Astrocyte of the cerebellum (primary cell): ENCODE measurements around the gene KLK11.

ENCODE experiments used
- DNase-seq: peaks from one replicate; pipeline ENCODE4 v3.0.0-alpha.2; 2011; ENCODE audit warnings: low read depth
- H3K4me3 ChIP-seq: 2 replicates; pipeline ENCODE4 v1.5.1; 2011; ENCODE audit warnings: mild to moderate bottlenecking, low read depth, low read length, moderate library complexity
- in situ Hi-C: cut with HindIII; loops from 2 replicates; pipeline ENCODE4 v1.10.0; 2017; ENCODE audit warnings: low sequenced_read_pairs
- TF ChIP-seq, protein P1 (sequence below): IDR thresholded peaks from 2 replicates; pipeline ENCODE4 v1.5.1; 2012; ENCODE audit warnings: low read length, low read depth, moderate library complexity, mild to moderate bottlenecking; ENCODE audit errors: missing control alignments

Gene KLK11

DNA sequence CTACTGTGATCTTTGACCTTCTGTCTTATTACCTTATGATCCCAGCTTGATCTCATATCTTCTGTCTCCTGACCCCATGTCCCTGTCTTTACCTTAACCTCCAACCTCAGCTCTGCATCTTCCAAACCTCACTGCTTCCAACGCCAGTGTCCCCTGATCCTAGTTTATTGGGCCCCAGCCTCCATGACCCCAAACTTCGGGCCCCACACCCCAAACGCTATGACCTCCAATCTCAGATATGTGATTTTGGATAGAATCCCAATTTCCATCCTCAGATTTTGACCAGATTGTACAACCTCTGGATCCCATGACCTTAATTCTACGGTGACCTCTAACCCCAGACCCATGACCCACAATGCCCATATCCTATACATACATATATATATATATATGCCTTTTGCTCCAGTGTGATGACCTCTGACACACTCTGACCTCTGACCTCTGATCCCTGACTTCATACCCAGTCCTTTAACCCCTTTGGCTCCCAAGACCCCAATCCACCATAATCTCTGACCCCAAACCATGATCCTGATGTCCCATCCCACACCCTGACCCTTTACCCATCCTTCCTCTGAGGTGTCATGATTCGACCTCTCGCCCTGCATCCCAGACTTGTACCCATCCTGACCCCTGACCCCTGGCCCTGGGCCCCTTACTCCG is 4.9 kb upstream of the KLK11 start:
- in situ Hi-C loops: no loop called here
- TF ChIP-seq, protein P1, sequence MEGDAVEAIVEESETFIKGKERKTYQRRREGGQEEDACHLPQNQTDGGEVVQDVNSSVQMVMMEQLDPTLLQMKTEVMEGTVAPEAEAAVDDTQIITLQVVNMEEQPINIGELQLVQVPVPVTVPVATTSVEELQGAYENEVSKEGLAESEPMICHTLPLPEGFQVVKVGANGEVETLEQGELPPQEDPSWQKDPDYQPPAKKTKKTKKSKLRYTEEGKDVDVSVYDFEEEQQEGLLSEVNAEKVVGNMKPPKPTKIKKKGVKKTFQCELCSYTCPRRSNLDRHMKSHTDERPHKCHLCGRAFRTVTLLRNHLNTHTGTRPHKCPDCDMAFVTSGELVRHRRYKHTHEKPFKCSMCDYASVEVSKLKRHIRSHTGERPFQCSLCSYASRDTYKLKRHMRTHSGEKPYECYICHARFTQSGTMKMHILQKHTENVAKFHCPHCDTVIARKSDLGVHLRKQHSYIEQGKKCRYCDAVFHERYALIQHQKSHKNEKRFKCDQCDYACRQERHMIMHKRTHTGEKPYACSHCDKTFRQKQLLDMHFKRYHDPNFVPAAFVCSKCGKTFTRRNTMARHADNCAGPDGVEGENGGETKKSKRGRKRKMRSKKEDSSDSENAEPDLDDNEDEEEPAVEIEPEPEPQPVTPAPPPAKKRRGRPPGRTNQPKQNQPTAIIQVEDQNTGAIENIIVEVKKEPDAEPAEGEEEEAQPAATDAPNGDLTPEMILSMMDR: no peak
- DNase-seq: no peak
- H3K4me3 ChIP-seq: no peak overlapping the region

DNA sequence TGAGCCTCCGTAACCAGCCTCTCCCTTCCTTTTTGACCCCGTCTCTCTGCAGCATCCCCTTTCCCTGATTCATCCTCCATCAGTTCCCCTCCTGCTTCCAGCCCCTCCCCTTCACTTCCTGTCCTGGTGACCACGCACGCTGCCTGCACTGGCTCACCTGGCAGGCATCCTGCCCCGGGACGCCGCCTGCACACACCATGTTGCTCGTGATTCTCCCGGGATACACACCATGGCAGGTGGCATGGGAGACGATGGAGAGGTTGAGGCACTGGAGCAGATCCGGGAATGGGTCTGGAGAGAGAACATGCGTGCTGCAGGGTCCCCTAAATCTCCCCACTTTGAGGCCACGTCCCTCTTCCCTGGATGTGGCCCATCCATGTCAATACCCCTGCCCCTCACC is 4.2 kb upstream of the KLK11 start:
- TF ChIP-seq, protein P1: no peak
- H3K4me3 ChIP-seq: no peak overlapping the region
- in situ Hi-C loops: no loop called here
- DNase-seq: no peak

GRCh38 chr19:51029718-51030117 is 3.3 kb upstream of the KLK11 start:
- DNase-seq: no peak
- TF ChIP-seq, protein P1: no peak
- in situ Hi-C loops: no loop called here
- no peak overlapping the region for H3K4me3 ChIP-seq

- in situ Hi-C loops: no loop called here
- DNase-seq: no peak
- no peak overlapping the region for H3K4me3 ChIP-seq
- TF ChIP-seq, protein P1: no peak
Observed at GRCh38 chr19:51027873-51028272, 1.5 kb upstream of the KLK11 start.

DNA sequence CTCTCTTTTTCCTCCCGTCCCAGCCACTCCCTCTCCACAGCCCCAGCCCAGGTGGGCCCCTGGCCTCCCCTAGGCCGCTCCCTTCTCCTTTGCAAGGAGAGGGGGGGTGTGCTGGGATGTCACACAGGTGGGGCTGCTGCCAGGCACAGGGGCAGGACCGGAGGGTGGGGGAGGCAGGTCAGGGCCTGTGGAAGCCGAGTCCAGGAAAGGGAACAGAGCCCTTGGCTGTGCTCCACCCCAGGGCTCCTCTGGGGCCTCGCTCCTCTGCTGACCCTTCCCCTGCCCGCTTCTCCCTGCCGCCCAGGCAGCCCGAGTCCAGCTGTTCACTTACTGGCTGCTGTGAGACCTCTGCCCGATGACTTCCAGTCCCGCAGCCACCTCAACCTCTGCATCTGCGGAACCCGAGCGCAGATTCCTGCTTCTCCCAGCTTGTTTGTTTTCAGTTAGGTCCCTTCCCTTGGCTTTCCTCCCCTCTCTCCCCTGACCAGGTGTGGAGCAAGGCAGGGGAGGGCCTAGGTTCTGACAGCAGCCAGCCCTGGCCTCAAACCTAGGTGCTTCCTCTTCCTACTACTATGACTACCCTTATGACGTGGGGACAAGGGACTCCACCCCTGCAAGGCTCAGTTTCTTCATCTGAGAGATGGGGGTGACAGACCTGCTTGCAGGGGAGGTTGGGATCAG is 850 bp upstream of the KLK11 start:
- DNase-seq: no peak
- no peak overlapping the region for H3K4me3 ChIP-seq
- TF ChIP-seq, protein P1: no peak
- in situ Hi-C loops: no loop called here

DNA sequence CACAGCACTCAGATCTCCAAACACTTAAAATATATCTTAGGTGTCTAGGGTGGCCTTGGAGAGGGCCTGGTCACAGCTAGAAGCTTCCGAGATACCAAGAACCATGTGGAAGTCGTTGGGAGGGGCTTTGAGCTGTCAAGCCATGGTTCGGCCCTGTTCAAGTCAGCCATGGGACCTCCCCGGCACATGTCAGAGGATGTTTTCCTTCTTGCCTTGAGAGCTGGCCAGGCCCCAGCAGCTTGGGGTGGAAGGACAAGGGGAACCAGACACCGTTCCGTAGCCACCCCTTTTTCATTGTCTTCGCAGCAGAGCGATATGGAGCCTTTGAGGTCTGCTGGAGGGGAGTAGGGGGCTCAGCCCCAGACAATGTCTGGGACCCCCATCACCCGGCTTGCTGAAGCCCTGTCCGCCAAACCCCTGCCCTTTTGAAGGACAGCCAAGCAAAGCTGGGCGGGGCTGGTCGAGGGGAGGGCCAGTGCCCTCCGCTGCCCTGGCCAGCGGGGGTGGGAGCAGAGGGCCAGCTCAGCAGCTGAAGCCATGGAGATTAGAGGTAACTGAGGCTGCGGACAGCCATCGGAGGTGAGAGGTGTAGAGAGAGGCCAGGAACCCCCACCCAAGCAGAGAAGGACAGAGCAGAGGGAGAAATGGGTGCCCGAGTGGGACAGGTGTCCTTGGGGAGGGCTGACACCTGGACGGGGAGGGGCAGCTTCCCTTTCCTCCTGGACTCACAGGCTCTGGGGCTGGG is 435 bp downstream of the KLK11 start:
- H3K4me3 ChIP-seq: no peak overlapping the region
- no peak for DNase-seq
- in situ Hi-C loops: no loop called here
- TF ChIP-seq, protein P1: no peak
